ENCODE results near the gene PLA2G4D.

The PLA2G4D gene

DNA sequence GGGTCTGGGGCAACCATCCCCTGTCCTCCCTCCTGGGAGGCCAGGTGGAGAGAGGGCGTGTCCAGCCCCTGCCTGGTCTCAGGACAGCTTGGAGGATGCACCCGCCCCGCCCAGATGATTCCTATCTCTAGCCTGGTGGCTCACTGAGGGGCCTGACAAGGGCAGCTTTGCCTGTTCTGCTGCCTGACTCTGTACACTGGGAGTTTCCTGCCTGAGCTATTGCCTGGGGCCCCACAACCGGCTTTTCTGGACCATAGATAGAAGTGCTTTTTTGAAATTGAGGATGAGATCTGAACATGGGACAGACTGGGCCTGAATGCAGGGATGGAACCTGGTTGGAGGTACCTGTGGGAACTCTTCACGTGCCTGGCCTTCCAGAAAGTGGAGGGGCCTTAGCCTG is 72.8 kb downstream of the PLA2G4D start:
- FAIRE-seq (no peak), DNase-seq (ENCODE audit: insufficient read length, low spot score) (no peak)
- TF ChIP-seq, protein P1, sequence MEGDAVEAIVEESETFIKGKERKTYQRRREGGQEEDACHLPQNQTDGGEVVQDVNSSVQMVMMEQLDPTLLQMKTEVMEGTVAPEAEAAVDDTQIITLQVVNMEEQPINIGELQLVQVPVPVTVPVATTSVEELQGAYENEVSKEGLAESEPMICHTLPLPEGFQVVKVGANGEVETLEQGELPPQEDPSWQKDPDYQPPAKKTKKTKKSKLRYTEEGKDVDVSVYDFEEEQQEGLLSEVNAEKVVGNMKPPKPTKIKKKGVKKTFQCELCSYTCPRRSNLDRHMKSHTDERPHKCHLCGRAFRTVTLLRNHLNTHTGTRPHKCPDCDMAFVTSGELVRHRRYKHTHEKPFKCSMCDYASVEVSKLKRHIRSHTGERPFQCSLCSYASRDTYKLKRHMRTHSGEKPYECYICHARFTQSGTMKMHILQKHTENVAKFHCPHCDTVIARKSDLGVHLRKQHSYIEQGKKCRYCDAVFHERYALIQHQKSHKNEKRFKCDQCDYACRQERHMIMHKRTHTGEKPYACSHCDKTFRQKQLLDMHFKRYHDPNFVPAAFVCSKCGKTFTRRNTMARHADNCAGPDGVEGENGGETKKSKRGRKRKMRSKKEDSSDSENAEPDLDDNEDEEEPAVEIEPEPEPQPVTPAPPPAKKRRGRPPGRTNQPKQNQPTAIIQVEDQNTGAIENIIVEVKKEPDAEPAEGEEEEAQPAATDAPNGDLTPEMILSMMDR (IDR thresholded peaks at IDR 0.05; ENCODE audit: insufficient read depth, missing control alignments): no peak

DNA sequence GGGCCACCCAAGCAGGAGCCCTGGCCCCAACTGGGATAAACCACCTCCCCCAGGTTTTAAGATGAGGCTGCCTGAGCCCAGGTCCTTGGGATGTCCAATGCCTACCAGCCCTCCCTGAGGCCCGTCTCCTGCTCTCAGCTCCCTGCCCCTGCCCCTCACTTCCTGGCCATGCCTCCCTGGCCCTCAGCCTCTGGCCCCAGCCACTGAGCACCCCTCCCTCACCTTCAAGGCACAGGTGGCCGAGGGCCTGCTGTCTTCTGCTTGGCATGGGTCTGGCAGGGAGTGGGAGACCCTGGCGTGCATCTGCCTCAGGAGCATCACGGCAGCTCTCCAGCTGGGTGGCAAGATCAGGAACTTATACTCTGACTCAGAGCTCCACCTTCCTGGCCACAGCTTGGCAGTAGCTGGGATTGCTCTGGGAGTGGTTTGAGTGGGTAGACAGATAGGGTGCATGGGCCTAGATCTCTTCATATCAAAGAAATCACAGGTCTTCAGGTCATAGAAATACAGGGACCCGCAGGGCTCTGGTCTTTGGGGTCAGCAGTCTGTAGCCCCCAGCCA is 73.6 kb downstream of the PLA2G4D start, which contains the start of gene PLA2G4E:
PLA2G4E (minus strand) TSS at position 330 of the 561 bp plus-strand sequence; CDS start at position 318, 12 bp downstream.
- FAIRE-seq: no peak
- no peak for DNase-seq (ENCODE audit: insufficient read length, low spot score)
- TF ChIP-seq, protein P1 (IDR thresholded peaks at IDR 0.05; ENCODE audit: insufficient read depth, missing control alignments): no peak

DNA sequence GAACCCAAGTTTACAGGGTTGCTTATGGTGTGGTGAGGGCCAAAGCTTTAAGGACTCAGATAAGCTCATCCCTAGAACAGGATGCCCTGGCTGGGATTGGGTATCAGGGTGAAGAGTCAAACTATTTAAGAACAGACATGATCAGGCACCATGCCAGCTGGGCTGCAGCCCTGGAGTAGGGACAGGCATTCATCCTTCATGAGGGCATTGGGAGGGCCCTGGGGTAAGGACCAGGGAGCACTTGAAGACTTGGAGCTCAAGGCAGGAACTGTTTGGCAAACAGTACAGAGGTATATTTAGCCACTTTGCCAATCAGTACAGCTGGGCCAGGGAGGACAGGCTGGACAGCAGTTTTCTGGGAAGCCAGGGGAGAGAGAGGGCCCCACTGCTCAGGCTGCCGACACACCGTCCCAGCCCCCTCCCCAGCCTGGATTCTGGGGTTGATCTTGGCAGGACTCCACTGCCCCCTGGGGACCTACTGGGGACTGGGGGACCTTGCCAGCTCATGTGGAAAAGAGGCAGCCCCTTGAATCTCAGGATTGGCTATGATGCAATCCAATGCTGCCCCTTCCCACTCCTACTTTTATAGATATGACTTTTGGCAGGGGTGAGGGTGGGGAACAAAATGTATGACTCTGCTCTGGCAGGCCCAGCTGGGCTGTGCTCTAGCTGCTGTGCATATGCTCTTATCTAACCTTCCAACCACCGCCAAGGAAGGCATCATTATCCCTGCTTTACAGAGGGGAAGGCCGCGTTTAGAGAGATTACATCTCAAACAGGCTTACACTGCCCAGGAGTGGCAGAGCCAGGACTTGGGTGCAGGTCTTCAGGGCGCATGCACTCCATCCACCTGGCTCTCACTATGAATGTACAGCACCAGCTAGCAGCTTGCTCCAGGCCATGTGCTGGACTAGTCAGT is 75.8 kb downstream of the PLA2G4D start:
- TF ChIP-seq, protein P1 (IDR thresholded peaks at IDR 0.05; ENCODE audit: insufficient read depth, missing control alignments): no peak
- DNase-seq (ENCODE audit: insufficient read length, low spot score) (no peak), FAIRE-seq (no peak)

All from D721Med (cell line).